Measurements from ENCODE around the gene CTBP2. TPM values are rescaled to one million over a fixed set of nuclear protein-coding genes. Genes with fewer than 3 reads are reported as not detected.

CTBP2 gene
- total RNA-seq, 6 experiments from 2014 or later: 3.2 to 8.2 (median 5.4) TPM

DNA sequence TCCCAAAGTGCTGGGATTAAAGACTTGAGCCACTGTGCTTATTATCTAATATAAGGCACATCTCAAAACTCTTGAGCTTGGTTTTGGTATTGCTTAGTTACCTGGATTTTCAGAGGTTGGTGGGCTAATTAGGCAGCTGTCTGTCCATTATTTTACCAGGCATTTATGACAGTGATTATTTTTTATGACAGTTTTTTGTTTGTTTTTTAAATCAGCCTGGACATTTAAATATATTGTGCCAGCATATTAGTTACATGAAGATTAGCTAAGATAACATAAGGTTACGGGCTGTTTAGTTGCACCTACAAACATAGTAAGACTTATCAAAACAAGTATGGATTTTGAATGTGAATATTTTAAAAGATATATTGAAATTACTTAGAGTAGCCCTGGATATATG is 221.1 kb downstream of the CTBP2 start:
- H3K27me3 ChIP-seq: no peaks in the 10 kb centered on the region
- peaks cover 0 to 44% (median 18%) of the 10 kb centered on the region in 4 donors for H3K4me1 ChIP-seq
- intact Hi-C loops (cut with DNase I): no loop called here
- H3K9me3 ChIP-seq: no peaks in the 10 kb centered on the region
- 86% methylated on average over 1 of the region's 1 CpG for WGBS (ENCODE audit: insufficient coverage, low coverage, low lambda C conversion rate, missing lambda C conversion rate)
- no peak for TF ChIP-seq POLR2A (IDR thresholded peaks at IDR 0.05)
- TF ChIP-seq, protein P1, sequence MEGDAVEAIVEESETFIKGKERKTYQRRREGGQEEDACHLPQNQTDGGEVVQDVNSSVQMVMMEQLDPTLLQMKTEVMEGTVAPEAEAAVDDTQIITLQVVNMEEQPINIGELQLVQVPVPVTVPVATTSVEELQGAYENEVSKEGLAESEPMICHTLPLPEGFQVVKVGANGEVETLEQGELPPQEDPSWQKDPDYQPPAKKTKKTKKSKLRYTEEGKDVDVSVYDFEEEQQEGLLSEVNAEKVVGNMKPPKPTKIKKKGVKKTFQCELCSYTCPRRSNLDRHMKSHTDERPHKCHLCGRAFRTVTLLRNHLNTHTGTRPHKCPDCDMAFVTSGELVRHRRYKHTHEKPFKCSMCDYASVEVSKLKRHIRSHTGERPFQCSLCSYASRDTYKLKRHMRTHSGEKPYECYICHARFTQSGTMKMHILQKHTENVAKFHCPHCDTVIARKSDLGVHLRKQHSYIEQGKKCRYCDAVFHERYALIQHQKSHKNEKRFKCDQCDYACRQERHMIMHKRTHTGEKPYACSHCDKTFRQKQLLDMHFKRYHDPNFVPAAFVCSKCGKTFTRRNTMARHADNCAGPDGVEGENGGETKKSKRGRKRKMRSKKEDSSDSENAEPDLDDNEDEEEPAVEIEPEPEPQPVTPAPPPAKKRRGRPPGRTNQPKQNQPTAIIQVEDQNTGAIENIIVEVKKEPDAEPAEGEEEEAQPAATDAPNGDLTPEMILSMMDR (IDR thresholded peaks at IDR 0.05): no peak
- no peak overlapping the region for H3K4me3 ChIP-seq
- no peak for ATAC-seq
- H3K36me3 ChIP-seq: no peaks in the 10 kb centered on the region
- DNase-seq: no peak
- H3K27ac ChIP-seq: no peak overlapping the region

DNA sequence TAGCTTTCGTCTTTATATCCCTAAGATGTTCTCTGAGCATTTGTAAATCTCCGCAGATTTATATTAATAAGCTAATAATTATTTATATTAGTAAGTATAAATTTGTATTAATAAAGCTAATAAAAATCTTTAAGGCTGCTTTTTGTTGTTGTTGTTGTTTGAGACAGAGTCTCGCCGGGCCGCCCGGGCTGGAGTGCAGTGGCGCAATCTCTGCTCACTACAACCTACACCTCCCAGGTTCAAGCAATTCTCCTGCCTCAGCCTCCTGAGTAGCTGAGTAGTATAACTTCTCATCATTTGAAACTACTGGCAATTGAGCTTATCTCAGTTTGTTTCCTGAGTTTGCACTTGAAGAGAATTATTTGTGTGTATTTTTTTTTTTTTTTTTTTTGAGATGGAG is 223.6 kb downstream of the CTBP2 start:
- DNase-seq (no peak), ATAC-seq (peak in 2 of 4 donors; percentile 19 to 33)
- WGBS (ENCODE audit: insufficient coverage, low coverage, low lambda C conversion rate, missing lambda C conversion rate): 62% methylated on average over 7 of the region's 7 CpGs
- no peaks in the 10 kb centered on the region for H3K36me3 ChIP-seq
- peaks cover 0 to 26% (median 9%) of the 10 kb centered on the region in 4 donors for H3K4me1 ChIP-seq
- no peak overlapping the region for H3K27ac ChIP-seq
- no peaks in the 10 kb centered on the region for H3K27me3 ChIP-seq
- no peaks in the 10 kb centered on the region for H3K9me3 ChIP-seq
- TF ChIP-seq, protein P1 (IDR thresholded peaks at IDR 0.05): no peak
- H3K4me3 ChIP-seq: no peak overlapping the region
- intact Hi-C loops (cut with DNase I): no loop called here

DNA sequence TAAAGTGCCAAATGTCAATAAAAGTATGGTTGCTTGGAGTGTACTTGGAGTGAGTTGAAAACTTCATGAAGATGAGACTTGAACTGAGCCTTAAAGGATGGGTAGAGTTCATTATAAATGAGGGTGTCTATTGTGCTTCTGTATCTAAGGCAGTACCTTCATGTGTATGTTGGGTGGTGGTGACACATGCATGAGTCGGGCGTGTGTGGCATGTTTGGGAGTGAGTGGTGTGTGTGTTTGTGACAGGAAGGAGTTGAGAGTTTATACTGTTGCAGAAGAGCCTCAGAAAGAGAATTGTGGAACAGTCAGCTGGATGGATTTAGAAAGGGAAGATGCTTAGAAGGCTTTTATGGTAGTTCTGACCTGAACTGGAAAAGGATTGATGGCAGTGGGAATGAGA is 224.4 kb downstream of the CTBP2 start:
- ATAC-seq (no peak), DNase-seq (no peak)
- Histone ChIP-seq H3K4me3 (no peak overlapping the region), H3K4me1 (peaks cover 0 to 24% (median 7%) of the 10 kb centered on the region in 4 donors), H3K9me3 (no peaks in the 10 kb centered on the region), H3K27ac (no peak overlapping the region), H3K27me3 (no peaks in the 10 kb centered on the region), H3K36me3 (no peaks in the 10 kb centered on the region)
- TF ChIP-seq, protein P1 (IDR thresholded peaks at IDR 0.05): no peak
- no peak for TF ChIP-seq POLR2A (IDR thresholded peaks at IDR 0.05)
- WGBS (ENCODE audit: insufficient coverage, low coverage, low lambda C conversion rate, missing lambda C conversion rate): no CpG with 5 or more reads among the region's 2 CpGs
- intact Hi-C loops (cut with DNase I): no loop called here

Small RNA genes lying within 50 kb of the gene (microRNA-seq; reads per million reads assigned to microRNA genes)
- 0 reads per million in 2 donors for gene MIR4296

Small RNA genes lying within 50 kb of the gene (small RNA-seq; reads per million reads assigned to genes)
- gene MIR4296 (0 reads per million in 2 experiments), gene MRPS21P6 (0 reads per million in 2 experiments)

Other genes with a start within 250 kb of the CTBP2 start
- gene ZRANB1, start 218.4 kb downstream of the CTBP2 start, total RNA-seq: 10 to 100 TPM in 4 of 6 experiments, 1 to 10 TPM in 2; 8.6 to 17.6 (median 11.6) TPM

Data from right lobe of liver (tissue), 6 donors.